Thyroid gland (tissue), 4 donors: Measurements from ENCODE around the gene NDUFB2. TPM values are rescaled to one million over a fixed set of nuclear protein-coding genes. Genes with fewer than 3 reads are reported as not detected.
"Not testable (repeated sequence)": the region's sequence is repeated elsewhere in the genome, so short reads cannot be mapped to it uniquely, and the experiment has no call there.

Experiments
- DNase-seq, 2 donors: peaks; one replicate each; pipeline ENCODE4 v3.0.0-alpha.2; 2019
- H3K27ac ChIP-seq, 3 donors: fragments of 200-600 bp; sonication (generic); 1 replicate in 2 of 3; 2 replicates in 1 of 3; pipeline ENCODE4 v1.5.1; 2016 to 2019; ENCODE audit warnings: mild to moderate bottlenecking in 1 of 3, moderate library complexity in 1 of 3
- H3K27me3 ChIP-seq: fragments of 200-600 bp; sonication (generic); one replicate; pipeline ENCODE4 v1.5.1; 2019
- H3K36me3 ChIP-seq, 2 donors: fragments of 200-600 bp; sonication (generic); one replicate each; pipeline ENCODE4 v1.5.1; 2016 to 2019
- H3K4me1 ChIP-seq, 2 donors: fragments of 200-600 bp; sonication (generic); one replicate each; pipeline ENCODE4 v1.5.1; 2017 to 2019
- H3K4me3 ChIP-seq, 3 donors: fragments of 200-600 bp; sonication (generic); replicated peaks in 1 of 3; 1 replicate in 2 of 3; 2 replicates in 1 of 3; pipeline ENCODE4 v1.5.1; 2016; ENCODE audit warnings: mild to moderate bottlenecking in 1 of 3
- H3K9me3 ChIP-seq: fragments of 200-600 bp; sonication (generic); one replicate; pipeline ENCODE4 v1.5.1; 2017
- CTCF ChIP-seq, 6 experiments: fragments of 200-600 bp in 3 of 6; fragments of 450-650 bp in 3 of 6; sonication (generic) in 3 of 6; IDR thresholded peaks; one replicate each; pipeline ENCODE4 v1.5.1; 2016 to 2019; ENCODE audit warnings: antibody characterized with exemption in 6 of 6, mild to moderate bottlenecking in 2 of 6, inconsistent platforms in 1 of 6, moderate library complexity in 1 of 6
- POLR2A ChIP-seq, 2 donors: fragments of 450-650 bp; IDR thresholded peaks; one replicate each; pipeline ENCODE4 v1.6.1; 2017; ENCODE audit warnings: antibody characterized with exemption in 2 of 2, mild to moderate bottlenecking in 2 of 2, moderate library complexity in 1 of 2
- WGBS, 2 donors: methylation state at CpG; one replicate each; pipeline ENCODE4 v1.1.5; 2017; 5-methylcytosine and 5-hydroxymethylcytosine counted together
- intact Hi-C: fragments of 100-400 bp; cut with DNase I; formaldehyde crosslinking; loops from one replicate; pipeline ENCODE4 v1.15.1; 2023
- total RNA-seq, 4 donors: library from RNA; depleted of rRNA; stranded (reverse); fragments of >200 nt; gene quantifications; one replicate each; pipeline ENCODE4 v1.2.3, GENCODE V29; 2016

The NDUFB2 gene
- total RNA-seq, 4 donors from 2014 or later = 213 to 955 (median 698) TPM

GRCh38 chr7:140732416-140732815 lies 35.9 kb downstream of the NDUFB2 start:
- 26 to 48% methylated on average over 2 of the region's 2 CpGs for WGBS, 2 donors
- H3K27me3 ChIP-seq = no peaks in the 10 kb centered on the region
- H3K9me3 ChIP-seq = no peaks in the 10 kb centered on the region
- no peak overlapping the region for H3K4me3 ChIP-seq
- H3K27ac ChIP-seq = peak overlapping the region in 1 of 3 donors; percentile 65
- DNase-seq = peak; percentile 42 to 45
- no peaks in the 10 kb centered on the region for H3K36me3 ChIP-seq
- intact Hi-C loops = no loop called here
- H3K4me1 ChIP-seq = peaks cover 19 to 20% of the 10 kb centered on the region in 2 donors
- TF ChIP-seq CTCF (IDR thresholded peaks at IDR 0.05) (no peak), POLR2A (IDR thresholded peaks at IDR 0.05) (no peak)

- intact Hi-C loops = no loop called here
- no peak for DNase-seq
- Histone ChIP-seq H3K9me3 (no peaks in the 10 kb centered on the region), H3K27ac (no peak overlapping the region), H3K4me1 (peaks cover 14 to 16% of the 10 kb centered on the region in 2 donors), H3K27me3 (no peaks in the 10 kb centered on the region), H3K36me3 (no peaks in the 10 kb centered on the region), H3K4me3 (no peak overlapping the region)
- TF ChIP-seq CTCF (IDR thresholded peaks at IDR 0.05) (no peak), POLR2A (IDR thresholded peaks at IDR 0.05) (no peak)
- WGBS, 2 donors = 53 to 56% methylated on average over 2 of the region's 2 CpGs
Observed at GRCh38 chr7:140734096-140734495, 37.6 kb downstream of the NDUFB2 start.

- no peak overlapping the region for H3K4me3 ChIP-seq
Observed at GRCh38 chr7:140734729-140735128, 38.2 kb downstream of the NDUFB2 start.

GRCh38 chr7:140738280-140738679 lies 41.8 kb downstream of the NDUFB2 start:
- intact Hi-C loops = no loop called here
- peak overlapping the region in 2 of 3 donors; percentile 26 to 27 for H3K27ac ChIP-seq
- H3K9me3 ChIP-seq = no peaks in the 10 kb centered on the region
- H3K4me3 ChIP-seq = no peak overlapping the region
- no peak for TF ChIP-seq POLR2A (IDR thresholded peaks at IDR 0.05)
- TF ChIP-seq CTCF (IDR thresholded peaks at IDR 0.05) = no peak
- peaks cover 0 to 7% of the 10 kb centered on the region in 2 donors for H3K4me1 ChIP-seq
- H3K36me3 ChIP-seq = peaks cover 0 to 4% of the 10 kb centered on the region in 2 donors
- DNase-seq = no peak
- H3K27me3 ChIP-seq = no peaks in the 10 kb centered on the region

More at GRCh38 chr7:140734729-140735128, 38.2 kb downstream of the NDUFB2 start:
- Histone ChIP-seq H3K27me3 (no peaks in the 10 kb centered on the region), H3K36me3 (peaks cover 0 to 4% of the 10 kb centered on the region in 2 donors), H3K4me1 (peaks cover 14 to 15% of the 10 kb centered on the region in 2 donors), H3K9me3 (no peaks in the 10 kb centered on the region), H3K27ac (no peak overlapping the region)
- intact Hi-C loops = no loop called here
- no peak for DNase-seq
- TF ChIP-seq POLR2A (IDR thresholded peaks at IDR 0.05) (no peak), CTCF (IDR thresholded peaks at IDR 0.05) (no peak)
- 91 to 93% methylated on average over 2 of the region's 2 CpGs for WGBS, 2 donors

- H3K4me3 ChIP-seq, DNase-seq, intact Hi-C loops, H3K27me3 ChIP-seq, H3K27ac ChIP-seq, H3K36me3 ChIP-seq, H3K4me1 ChIP-seq, H3K9me3 ChIP-seq: not testable (repeated sequence)
- 94 to 98% methylated on average over 2 of the region's 4 CpGs for WGBS, 2 donors
Observed at GRCh38 chr7:140743255-140743654, 46.7 kb downstream of the NDUFB2 start.

GRCh38 chr7:140744005-140744404 lies 47.5 kb downstream of the NDUFB2 start:
- H3K9me3 ChIP-seq = no peaks in the 10 kb centered on the region
- H3K36me3 ChIP-seq = peaks cover 4 to 7% of the 10 kb centered on the region in 2 donors
- 76 to 79% methylated on average over 2 of the region's 2 CpGs for WGBS, 2 donors
- no peaks in the 10 kb centered on the region for H3K27me3 ChIP-seq
- H3K4me3 ChIP-seq = no peak overlapping the region
- no peak for DNase-seq
- no peak for TF ChIP-seq CTCF (IDR thresholded peaks at IDR 0.05)
- TF ChIP-seq POLR2A (IDR thresholded peaks at IDR 0.05) = no peak
- no peak overlapping the region for H3K27ac ChIP-seq
- peaks cover 0 to 6% of the 10 kb centered on the region in 2 donors for H3K4me1 ChIP-seq
- intact Hi-C loops = no loop called here
